Endometrial microvascular endothelial cells (primary cell): Measurements from ENCODE around the gene ZNF438. TPM values are rescaled to one million over a fixed set of nuclear protein-coding genes. Genes with fewer than 3 reads are reported as not detected.

Source experiments
- in situ Hi-C: cut with HindIII; loops from 2 replicates; pipeline ENCODE4 v1.10.0; 2017; ENCODE audit warnings: low sequenced_read_pairs, low pct_unique_long_range_greater_than_20kb; ENCODE audit errors: inconsistent ontology term
- total RNA-seq: library from RNA; depleted of rRNA; stranded (reverse); fragments of >200 nt; gene quantifications from one replicate; pipeline ENCODE4 v1.2.3, GENCODE V29; 2015; ENCODE audit errors: inconsistent ontology term

The ZNF438 gene
- total RNA-seq, 1 donor from 2014 or later, result 11.0 TPM

DNA sequence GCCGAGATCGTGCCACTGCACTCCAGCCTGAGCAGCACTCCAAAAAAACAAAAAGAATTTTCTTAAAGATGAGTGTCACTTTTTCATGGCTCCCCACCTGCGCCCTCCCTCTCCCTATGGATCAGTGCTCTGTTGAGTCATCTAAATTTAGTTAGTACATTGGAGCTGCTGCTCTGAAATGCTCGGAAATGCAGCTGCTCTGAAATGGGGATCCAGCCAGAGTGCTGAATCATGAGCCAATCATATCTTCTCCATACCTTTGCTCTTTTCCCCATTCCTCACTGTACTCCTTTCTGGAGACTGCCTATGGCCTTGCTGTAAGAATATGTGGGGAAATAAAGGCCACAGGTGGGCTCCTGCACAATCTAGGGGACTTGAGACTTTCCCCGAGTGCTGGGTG lies 188.8 kb downstream of the ZNF438 start:
- in situ Hi-C loops, result no loop called here

GRCh38 chr10:30842185-30842584 lies 189.5 kb downstream of the ZNF438 start:
- in situ Hi-C loops, result no loop called here

DNA sequence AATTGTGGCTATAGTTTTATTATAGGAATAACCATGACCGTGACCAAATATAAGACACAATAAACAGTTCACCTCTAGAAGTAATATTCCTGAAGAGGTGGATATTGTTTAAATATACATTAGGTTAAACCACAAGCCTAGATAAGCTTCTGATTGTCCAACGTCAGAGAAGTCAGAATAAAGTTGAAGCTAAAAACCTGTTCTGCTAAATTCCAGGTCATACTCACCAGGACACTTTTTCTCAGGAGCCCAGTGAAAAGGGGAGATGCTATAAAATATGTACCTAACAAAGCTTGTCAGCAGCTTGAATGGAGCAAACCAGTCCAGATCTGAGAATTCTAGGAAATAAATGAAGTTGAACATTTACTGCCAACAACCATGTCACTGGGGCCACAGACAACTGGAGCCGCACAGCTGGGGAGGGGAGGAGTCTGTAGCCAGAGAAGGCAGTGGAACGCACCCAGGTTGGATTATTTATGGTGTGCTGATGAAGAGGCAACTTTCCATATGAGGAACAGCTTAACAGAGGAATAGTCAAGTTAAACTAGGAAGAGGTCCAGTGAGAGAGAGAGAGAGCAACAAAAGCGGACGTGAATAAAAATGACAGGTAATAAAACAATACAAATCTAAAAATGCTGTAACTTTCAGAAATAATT lies 191.1 kb downstream of the ZNF438 start:
- in situ Hi-C loops, result no loop called here

- in situ Hi-C loops, result no loop called here
Observed at GRCh38 chr10:30839652-30840051, 192.0 kb downstream of the ZNF438 start.

DNA sequence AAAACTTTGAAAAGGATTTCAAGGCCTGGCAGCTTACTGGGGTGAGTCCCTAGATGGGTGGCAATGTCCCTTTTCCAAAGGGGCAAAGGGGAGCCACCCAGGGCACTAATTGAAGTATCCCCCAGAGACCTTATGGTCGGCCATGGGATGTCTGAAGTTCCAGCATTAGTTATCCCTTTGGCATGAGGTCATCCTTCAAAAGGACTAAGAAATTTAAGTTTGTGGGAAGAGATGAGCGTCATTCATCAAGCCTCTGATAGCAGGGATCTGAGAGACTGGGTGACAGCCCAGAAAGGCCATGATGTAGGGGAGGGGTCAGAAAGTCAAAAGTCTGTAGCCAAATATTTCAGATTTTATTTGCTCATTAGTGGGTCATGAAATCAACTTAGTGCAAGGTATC lies 195.3 kb downstream of the ZNF438 start:
- in situ Hi-C loops, result no loop called here

DNA sequence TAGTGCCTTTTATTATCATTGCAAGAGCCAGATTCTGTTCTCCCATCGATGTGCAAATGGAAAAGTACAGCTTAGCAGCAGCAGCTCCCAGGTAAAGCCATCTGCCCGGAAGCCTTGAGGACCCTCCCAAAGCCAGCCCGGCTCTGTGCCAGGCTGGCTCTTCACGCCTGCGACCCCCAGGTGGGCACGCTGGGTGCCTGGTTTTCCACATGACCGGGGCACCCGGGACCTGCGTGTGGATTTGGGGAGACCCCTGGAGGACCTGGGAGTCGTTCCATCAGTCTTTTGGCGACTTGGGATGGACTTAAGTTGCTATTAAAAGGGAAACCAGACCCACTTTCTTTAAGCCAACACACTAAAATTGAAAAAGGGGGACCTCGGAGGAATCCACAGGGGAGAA lies 196.5 kb downstream of the ZNF438 start:
- in situ Hi-C loops, result no loop called here

GRCh38 chr10:30834651-30835050 lies 197.0 kb downstream of the ZNF438 start:
- in situ Hi-C loops, result no loop called here

GRCh38 chr10:30834153-30834552 lies 197.5 kb downstream of the ZNF438 start:
- in situ Hi-C loops, result no loop called here

DNA sequence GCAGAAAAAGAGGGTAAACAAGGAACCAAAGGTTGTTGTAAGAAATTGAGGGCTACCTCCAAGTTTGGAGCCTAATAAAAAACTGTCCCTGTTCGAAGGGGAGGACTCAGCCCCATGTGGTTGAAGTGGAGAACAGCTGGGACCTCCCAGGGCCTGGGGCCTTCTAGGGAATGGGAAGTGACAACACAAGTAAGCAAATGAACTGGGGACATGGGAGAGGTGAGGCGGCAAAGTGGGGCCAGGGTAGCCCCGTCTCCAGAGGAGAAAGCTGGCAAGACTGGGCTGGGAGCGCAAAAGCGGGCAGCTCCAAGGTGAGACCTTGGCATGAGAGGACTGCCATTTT lies 198.1 kb downstream of the ZNF438 start:
- in situ Hi-C loops, result no loop called here

DNA sequence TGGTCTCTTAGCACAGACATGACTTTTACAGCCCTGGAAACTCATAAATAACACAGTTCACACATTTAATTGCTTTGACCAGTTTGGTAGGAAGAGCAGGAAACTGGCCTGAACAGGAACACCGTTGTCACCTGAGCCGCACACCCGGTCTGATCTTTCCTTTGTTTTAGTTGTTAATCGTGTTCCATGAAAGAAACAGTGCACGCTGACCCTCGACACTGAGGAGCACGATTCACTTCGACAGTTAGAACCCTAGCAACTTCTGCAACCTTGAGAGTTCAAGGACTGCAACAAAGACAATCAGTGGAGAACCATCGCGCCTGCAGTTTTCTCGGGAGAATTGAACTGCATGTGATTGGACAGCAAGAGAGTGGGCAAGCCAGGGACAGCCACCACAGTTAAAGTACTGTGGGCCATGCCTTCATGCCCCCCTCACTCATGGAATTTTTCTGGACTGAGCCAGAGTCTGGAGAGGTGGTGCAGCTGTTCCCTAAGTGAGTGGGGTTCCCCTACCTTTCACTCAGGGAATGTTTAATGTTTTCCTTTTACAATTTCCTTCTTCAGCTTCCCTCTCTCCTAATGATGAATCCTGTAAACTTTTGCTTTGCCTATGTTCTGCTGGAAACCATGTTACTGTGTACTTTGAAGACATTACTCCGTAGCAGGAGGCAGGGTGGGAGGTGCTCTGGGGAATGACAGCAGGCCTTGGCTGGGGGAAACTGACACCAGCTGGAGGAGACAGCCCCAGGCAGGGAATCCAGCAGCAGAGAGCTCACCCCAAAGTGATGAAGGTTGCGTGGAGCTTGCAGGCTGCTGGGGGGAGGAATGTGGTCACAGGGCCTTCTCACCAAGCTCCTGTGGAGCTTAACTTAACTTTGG lies 198.7 kb downstream of the ZNF438 start:
- in situ Hi-C loops, result no loop called here

DNA sequence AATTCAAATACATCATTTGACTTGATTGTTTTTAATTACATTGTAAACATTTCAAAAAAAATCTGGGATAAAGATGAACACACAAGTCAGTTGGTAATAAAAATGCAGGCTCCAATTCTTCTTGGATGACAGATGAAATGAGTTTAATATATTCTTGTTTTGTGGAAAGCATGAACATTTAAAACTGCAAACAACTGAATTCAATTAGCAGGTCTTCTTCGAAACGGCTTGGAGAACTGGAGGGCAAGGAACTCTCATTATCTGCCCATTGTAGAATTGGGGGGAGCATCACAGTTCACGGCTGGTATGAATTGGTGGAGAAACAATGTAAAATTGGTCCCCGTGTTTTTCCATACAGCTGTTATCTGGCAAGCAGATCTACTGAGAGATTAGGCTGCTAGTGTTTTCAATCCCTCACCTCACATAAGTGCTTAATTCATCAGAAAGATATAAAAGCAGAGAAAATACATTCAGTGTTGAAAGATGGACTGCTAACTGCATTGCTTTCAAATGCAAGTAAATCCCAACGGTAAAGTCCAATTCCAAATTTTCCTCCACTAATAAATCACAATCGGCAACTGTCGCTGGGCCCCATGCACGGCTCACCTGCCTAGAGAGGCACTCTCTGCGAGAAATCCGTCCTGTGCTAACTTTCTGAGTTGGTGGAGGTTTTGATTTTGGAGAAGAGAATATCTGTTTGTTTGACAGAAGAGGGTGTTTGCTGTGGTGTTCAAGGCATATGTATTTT lies 199.5 kb downstream of the ZNF438 start:
- in situ Hi-C loops, result no loop called here

- in situ Hi-C loops, result no loop called here
Observed at GRCh38 chr10:30831426-30831825, 200.2 kb downstream of the ZNF438 start.

- in situ Hi-C loops, result no loop called here
Observed at GRCh38 chr10:30830315-30831230, 201.1 kb downstream of the ZNF438 start.

DNA sequence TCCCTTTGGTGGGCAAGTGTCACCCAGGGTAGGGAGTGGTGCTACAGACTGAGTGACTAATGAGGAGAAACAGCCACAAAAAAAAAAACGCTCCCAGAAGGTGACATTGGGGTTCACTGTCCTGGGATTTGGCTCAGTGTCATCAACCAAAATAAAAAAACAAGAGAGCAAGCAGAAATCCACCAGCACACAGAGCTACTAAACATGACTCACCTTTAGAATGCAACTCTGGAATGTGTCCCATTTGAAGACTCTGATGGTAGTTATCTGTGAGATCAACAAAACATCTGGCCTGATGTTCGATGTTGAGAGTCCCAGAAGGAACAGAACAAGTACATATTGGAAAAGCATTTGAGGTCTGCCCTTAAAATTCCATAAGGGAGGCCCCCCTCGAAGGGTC lies 201.8 kb downstream of the ZNF438 start:
- in situ Hi-C loops, result no loop called here

DNA sequence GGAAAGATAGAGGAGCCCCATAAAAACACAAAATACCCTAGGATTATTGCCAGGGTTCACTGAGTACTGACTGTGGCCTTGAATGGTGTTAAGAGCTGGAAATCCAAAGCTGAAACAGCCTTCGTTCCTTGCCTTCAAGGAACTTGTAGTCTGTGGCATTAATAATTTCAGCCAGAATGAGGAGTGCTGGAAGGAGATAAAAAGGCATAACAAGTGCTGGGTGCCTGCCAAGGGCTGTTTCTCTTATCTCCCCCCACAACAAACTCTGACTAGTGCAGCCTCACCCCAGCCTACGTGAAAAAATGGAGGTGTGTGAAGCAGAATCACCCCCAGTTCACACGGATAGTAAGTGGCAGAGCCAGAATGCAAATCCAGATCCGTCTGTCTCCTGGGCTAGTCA lies 203.0 kb downstream of the ZNF438 start:
- in situ Hi-C loops, result no loop called here

DNA sequence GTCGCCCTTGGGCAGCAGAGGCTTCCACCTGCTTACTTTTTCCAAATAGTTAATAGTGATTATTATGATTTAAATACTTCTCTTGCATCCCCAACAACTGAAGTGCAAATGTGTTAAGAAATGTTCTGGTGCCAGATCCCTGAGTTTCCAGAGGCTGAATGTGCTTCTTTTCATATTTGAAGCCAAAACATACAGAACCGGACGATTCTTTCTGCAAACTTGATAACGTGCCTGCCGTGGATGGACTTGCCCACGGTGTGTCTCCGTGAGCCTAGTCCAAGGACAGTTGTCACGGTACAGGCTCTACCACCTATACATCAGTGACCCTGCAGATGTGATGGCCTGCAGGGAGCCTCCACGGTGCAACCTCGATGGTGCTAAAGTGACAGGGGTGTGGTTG lies 203.5 kb downstream of the ZNF438 start:
- in situ Hi-C loops, result no loop called here

DNA sequence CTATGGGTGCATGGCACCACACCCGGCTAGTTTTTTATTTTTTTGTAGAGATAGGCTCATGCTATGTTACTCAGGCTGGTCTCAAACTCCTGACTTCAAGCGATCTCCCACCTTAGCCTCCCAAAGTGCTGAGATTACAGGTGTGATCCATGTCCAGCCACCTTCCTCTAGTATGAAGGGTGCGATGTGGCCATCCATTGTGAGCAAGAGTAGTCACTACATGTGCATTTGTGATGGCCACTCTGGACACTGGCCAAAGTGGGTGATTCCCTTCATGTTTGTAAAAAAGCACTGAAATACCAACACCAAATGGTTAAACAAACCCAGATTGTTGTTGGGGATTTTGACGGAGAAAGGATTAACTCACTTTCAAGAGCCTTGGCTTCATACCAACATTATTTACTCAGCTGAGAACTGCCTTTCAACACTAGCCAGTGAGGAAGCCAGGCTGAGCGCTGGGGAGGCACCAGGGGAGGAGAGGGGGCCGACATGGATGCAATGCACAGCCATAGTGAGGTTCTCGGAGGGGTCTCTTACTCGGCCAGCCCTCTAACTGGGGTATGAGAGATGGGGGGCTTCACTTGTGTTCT lies 204.0 kb downstream of the ZNF438 start:
- in situ Hi-C loops, result no loop called here

- in situ Hi-C loops, result no loop called here
Observed at GRCh38 chr10:30826679-30827078, 205.0 kb downstream of the ZNF438 start.

GRCh38 chr10:30825495-30825894 lies 206.2 kb downstream of the ZNF438 start:
- in situ Hi-C loops, result no loop called here
